ENCODE results near the gene MATCAP1.

MATCAP1 gene

GRCh38 chr16:67207249-67208091 lies 23.7 kb upstream of the MATCAP1 start:
- DNase-seq = no peak

- DNase-seq = no peak
These were observed 23.1 kb upstream of the MATCAP1 start for GRCh38 chr16:67206838-67207248.

GRCh38 chr16:67206129-67206837 lies 22.5 kb upstream of the MATCAP1 start:
- DNase-seq = no peak

DNA sequence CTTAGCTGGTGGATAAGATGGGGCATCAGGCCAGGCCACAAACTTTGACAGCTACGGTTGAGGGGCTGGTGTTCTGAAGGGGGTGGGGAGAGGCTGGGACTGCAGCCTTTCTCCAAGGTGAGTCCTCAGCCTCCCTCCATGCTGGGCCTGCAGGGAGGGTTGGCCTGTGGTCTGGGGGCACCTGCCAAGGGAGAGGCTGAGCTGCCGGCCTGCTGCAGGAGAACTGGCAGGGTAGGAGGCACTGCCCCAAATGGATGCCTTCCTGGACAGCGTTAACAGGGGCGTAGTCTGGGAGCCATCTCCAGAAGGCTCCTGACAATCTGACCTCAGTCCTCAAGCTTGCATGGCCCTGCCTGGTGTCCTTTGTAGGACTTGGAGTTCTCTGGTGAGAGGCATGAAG lies 20.3 kb upstream of the MATCAP1 start:
- DNase-seq = no peak

DNA sequence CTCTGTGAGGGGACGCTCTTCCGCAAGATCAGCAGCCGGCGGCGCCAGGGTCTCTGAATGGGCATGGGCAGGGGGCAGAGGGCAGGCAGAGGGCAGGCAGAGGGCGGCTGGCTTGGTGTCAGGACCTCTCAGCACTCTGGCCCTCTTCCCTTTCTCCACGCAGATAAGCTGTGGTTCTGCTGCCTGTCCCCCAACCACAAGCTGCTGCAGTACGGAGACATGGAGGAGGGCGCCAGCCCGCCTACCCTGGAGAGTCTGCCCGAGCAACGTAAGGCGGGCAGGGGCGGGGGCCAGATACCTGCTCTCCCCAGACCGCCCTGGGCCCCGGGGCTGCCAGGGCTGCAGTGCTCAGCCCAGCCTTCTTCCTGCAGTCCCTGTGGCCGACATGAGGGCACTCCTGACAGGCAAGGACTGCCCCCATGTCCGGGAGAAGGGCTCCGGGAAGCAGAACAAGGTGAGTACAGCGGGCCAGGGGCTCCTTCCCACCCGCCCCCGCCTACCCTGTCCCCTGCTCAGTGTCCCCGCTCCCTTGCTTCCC lies 19.3 kb upstream of the MATCAP1 start:
- no peak for DNase-seq

- no peak for DNase-seq
These were observed 18.7 kb upstream of the MATCAP1 start for GRCh38 chr16:67202426-67202825.

GRCh38 chr16:67201411-67202345 lies 17.9 kb upstream of the MATCAP1 start:
- no peak for DNase-seq

- DNase-seq = no peak
These were observed 16.7 kb upstream of the MATCAP1 start for GRCh38 chr16:67200491-67200890.

DNA sequence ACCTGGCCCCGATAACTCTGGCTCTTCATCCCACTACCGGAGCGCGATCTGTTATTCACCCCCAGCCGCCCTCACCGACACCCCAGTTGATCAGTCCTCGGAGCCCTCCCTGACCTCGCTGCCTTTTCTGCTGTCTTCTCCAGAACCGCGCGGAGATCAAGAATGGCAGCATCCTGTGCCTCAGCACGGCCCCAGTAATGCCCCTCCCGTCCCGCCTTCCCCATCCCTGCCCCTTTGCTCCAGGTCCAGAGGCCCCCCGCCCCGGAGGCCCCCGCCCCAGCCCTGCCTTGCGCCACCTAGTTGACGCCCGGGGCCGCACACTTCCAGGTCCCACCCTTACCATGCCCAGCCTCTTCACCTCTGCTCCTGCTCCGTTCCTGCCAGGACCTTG lies 16.0 kb upstream of the MATCAP1 start:
- DNase-seq = no peak

GRCh38 chr16:67199011-67199807 lies 15.4 kb upstream of the MATCAP1 start, which contains the start of gene ELMO3:
Gene ELMO3, plus strand, starts transcription at chr16:67199131. Its CDS starts 196 bp downstream, at chr16:67199327.
- DNase-seq = no peak

GRCh38 chr16:67198238-67198734 lies 14.5 kb upstream of the MATCAP1 start:
- DNase-seq = no peak

DNA sequence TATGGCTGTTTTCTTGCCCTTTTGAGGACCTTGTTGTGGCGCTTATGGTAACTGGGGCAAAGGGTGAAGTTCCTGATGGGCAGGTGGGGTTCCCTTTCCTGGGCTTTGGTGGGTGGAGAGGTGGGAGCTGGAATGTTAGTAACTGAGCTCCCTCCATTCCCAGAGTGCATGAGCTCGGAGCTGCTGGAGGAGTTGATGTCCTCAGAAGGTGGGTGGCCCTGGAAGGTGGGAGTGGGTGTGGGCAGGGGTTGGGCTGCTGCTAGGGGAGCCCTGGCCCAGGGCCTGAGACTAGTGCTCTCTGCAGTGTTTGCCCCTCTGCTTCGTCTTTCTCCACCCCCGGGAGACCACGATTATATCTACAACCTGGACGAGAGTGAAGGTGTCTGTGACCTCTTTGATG lies 13.9 kb upstream of the MATCAP1 start:
- DNase-seq = no peak

GRCh38 chr16:67196881-67197280 lies 13.1 kb upstream of the MATCAP1 start:
- DNase-seq = no peak

DNA sequence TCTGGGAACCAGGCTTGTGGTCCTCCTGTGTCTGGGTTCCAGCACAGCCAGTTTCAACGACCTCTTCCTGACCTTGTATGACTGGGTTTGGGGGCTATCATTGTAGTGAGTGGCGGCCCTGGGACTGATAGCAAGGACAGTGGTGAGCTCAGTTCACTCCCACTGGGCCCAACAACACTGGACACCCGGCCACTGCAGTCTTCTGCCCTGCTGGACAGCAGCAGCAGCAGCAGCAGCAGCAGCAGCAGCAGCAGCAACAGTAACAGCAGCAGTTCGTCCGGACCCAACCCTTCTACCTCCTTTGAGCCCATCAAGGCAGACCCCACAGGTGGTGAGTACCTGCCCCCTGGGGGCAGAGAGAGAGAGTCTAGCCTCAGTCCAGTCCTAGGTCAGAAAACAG lies 11.9 kb upstream of the MATCAP1 start:
- no peak for DNase-seq

- no peak for DNase-seq
These were observed 10.5 kb upstream of the MATCAP1 start for GRCh38 chr16:67194260-67194659.

- no peak for DNase-seq
These were observed 9.8 kb upstream of the MATCAP1 start for GRCh38 chr16:67193536-67193935.

- no peak for DNase-seq
These were observed 9.1 kb upstream of the MATCAP1 start for GRCh38 chr16:67192781-67193361.

- peak; percentile 94 for DNase-seq
These were observed 8.4 kb upstream of the MATCAP1 start, which contains the start of gene E2F4 for GRCh38 chr16:67191995-67192681. Gene E2F4, plus strand, starts transcription at chr16:67192155. Its CDS starts 73 bp downstream, at chr16:67192228.

GRCh38 chr16:67191411-67191994 lies 7.7 kb upstream of the MATCAP1 start:
- DNase-seq = no peak
